COLO668 (cell line): ENCODE data around the gene PLA2G4D.

ENCODE experiments used
- DNase-seq: peaks from one replicate; lab custom pipeline; 2025; ENCODE audit not compliant: unreplicated experiment; lab: John Stamatoyannopoulos, UW

Gene PLA2G4D

DNA sequence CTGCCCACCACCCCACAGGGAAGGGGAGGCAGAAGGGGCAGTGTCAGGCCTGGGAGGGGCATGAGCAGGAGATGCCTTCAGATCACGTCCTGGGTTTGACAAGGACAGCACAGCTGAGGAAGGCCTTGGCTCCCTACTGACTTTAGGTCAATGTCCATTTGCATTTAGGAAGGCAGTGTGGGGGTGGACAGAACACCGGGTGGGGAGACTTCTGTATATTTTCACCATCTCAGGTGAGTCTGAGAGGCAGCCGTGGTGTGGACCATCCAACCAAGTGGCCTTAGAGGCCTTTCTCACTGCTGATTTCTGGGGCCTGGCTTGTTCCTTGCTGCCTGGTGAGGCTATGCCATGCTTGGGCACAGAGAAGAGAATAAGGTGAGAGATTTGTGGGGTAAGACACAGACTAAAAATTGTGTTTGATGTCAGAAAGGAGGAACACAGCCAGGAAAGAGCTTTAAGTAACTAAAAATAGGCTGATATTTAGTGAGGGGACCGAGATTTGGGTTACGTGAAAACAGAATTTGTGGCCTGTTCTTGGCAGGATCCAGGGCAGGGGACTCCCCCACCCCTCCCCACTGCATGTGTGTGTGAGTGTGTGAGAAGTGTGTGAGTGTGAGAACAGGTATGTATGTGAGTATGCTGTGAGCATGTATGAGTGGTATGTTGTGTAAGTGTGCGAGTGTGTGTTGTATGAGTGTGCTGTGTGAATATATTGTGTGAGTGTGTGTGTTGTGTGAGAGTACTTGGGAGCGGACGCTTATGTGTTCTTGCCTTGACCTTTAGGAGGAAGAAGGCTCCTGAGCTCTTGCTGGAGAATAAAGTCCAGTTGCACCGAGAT is 61.8 kb downstream of the PLA2G4D start:
- DNase-seq, result no peak

GRCh38 chr15:42031198-42031915 is 63.0 kb downstream of the PLA2G4D start:
- no peak for DNase-seq

DNA sequence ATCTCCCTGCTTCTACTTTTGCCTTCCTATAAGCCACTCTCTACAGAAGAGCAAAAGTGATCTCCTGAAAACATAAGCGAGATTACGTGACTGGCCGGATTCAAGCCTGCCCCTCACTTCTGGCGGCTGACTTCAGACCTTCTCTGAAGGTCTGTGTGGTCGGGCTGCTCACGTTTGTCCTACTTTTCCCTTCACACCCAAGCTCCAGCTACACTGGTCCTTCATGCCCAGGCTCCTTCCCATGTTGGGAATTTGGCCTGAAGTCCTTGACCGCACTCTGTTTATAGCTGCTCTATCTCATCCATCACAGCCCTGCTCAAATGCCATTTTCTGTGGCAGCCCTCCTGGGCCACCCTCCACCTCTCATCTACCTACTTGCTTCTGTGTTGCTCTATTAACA is 66.8 kb downstream of the PLA2G4D start:
- no peak for DNase-seq

- no peak for DNase-seq
These were observed 70.1 kb downstream of the PLA2G4D start for GRCh38 chr15:42024303-42024702.

- no peak for DNase-seq
These were observed 72.8 kb downstream of the PLA2G4D start for GRCh38 chr15:42021593-42021992.

GRCh38 chr15:42020713-42021273 is 73.6 kb downstream of the PLA2G4D start, which contains the start of gene PLA2G4E:
TSS of gene PLA2G4E (minus strand) at chr15:42021042. CDS start at chr15:42021030, 12 bp downstream.
- no peak for DNase-seq

GRCh38 chr15:42018306-42019224 is 75.8 kb downstream of the PLA2G4D start:
- DNase-seq, result no peak
